Measurements from ENCODE around the gene LINC00237.

Gene LINC00237

DNA sequence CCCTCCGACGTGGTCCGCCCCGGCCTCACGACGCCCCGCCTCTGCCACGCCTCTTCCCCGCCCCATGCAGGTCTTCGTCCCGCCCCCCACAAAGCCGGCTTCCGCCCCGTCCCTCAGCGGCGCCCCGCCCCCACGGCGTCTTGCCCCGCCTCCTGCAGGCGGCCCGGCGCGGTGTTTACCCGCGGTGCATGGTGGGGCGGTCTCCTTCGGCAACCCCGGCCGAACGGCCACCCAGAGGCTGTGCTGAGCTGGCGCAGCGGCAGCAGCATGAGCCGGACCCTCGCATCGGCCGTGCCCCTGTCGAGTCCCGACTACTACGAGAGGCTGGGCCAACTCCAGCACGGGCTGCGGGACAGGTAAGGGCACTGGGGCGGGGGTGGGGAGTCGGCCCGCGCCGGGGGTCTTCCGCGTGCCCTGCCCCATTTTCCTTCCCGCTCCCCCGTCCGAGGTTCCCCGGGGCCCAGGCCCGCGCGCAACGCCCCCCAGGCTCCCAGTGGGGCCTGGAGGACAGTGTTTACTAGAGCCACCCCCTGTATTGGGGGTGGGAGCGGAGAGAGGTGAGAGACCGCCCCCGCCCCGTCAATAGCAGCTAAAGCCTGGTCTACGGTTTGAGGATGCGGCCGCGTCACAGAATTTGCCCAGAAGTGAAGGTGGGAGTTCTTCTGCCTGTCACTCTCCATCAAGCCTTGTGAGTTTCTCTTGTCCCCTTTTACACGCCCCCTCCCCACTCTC lies 19.9 kb upstream of the LINC00237 start, which contains the start of gene KIZ:
TSS of gene KIZ (plus strand) at position 234 of the 732 bp plus-strand sequence. CDS start at position 268, 34 bp downstream.
- Histone ChIP-seq H3K27ac (ENCODE audit: low read length) (peak within 1 kb of the TSS; percentile 58), H3K27me3 (ENCODE audit: control insufficient read depth in 1 of 2, insufficient read depth in 2 of 2, low read length in 2 of 2) (no peaks in the 10 kb centered on the region), H3K9me3 (ENCODE audit: control insufficient read depth in 2 of 2, low read length in 2 of 2) (no peaks in the 10 kb centered on the region), H3K4me1 (ENCODE audit: control insufficient read depth, insufficient read depth, low read length) (peaks cover 4% of the 10 kb centered on the region), H3K36me3 (ENCODE audit: control insufficient read depth in 2 of 2, insufficient read depth in 2 of 2, low read length in 2 of 2) (peaks cover 0 to 4% of the 10 kb centered on the region in 2 donors), H3K4me3 (ENCODE audit: low read length in 2 of 2) (peak within 1 kb of the TSS; percentile 83 to 98), H3K9ac (ENCODE audit: low read length in 2 of 2) (peak within 1 kb of the TSS; percentile 76 to 90)

DNA sequence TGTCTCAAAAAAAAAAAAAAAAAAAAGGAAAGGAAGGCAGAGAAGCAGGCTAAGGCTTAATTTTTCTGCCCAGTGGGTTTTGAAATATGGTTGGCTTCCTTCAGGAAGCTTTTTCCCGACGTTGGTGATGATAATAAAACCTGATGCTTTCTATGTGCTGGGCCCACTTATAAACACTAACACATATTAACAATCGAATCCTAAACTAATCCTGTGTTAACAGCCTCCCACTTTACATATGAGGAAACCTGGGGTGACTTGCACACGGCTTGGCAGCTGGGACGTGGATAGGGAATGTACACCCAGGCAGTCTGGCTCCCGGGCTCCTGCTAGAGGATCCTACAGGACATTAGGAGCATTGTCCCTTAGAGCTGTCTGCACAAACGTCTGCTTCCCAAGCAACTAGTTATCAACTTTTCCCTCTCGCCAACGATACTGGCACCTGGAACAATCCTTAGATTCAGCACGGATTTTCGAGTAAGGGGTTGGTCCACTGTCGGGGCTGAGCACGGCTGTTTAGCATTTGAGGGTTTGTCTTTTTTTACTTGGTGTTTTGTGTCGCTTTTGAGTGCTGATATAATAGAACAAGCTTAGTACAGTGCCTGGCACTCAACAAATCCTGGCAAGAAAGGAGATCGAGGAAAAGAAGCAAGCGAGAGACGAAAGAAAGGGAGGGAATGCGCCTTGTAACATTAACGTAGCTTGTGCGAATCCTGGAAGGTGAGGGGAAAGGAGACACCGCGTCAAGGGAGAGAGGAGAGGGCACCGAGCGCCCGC lies 19.1 kb upstream of the LINC00237 start:
- Histone ChIP-seq H3K9me3 (ENCODE audit: control insufficient read depth in 2 of 2, low read length in 2 of 2) (no peaks in the 10 kb centered on the region), H3K4me1 (ENCODE audit: control insufficient read depth, insufficient read depth, low read length) (peaks cover 4% of the 10 kb centered on the region), H3K27me3 (ENCODE audit: control insufficient read depth in 1 of 2, insufficient read depth in 2 of 2, low read length in 2 of 2) (no peaks in the 10 kb centered on the region), H3K36me3 (ENCODE audit: control insufficient read depth in 2 of 2, insufficient read depth in 2 of 2, low read length in 2 of 2) (peaks cover 0 to 4% of the 10 kb centered on the region in 2 donors), H3K4me3 (ENCODE audit: low read length in 2 of 2) (peak overlapping the region; percentile 83 to 98), H3K27ac (ENCODE audit: low read length) (peak overlapping the region; percentile 46), H3K9ac (ENCODE audit: low read length in 2 of 2) (peak overlapping the region; percentile 69 to 76)

DNA sequence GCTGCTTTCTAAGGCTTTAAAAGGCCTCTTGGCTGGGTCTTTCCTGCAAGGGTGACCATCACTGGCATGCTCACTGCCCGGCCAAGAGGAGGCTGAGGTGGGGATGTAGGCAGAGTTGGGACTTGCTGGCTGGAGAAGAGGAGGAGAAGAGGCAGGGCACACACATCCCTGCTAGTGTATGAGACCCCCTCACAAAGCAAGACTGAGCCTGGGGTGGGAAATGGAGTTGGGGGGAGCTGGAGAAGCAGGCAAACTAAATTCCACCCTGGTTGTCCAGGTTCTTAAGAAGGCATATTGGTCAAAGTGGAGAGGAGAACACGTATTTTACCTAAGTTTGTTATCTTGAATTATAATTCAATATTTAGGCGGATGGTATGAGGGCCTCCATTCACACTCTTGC lies 18.0 kb upstream of the LINC00237 start:
- Histone ChIP-seq H3K4me1 (ENCODE audit: control insufficient read depth, insufficient read depth, low read length) (peaks cover 4% of the 10 kb centered on the region), H3K4me3 (ENCODE audit: low read length in 2 of 2) (no peak overlapping the region), H3K9ac (ENCODE audit: low read length in 2 of 2) (no peak overlapping the region), H3K27me3 (ENCODE audit: control insufficient read depth in 1 of 2, insufficient read depth in 2 of 2, low read length in 2 of 2) (no peaks in the 10 kb centered on the region), H3K27ac (ENCODE audit: low read length) (no peak overlapping the region), H3K36me3 (ENCODE audit: control insufficient read depth in 2 of 2, insufficient read depth in 2 of 2, low read length in 2 of 2) (no peaks in the 10 kb centered on the region), H3K9me3 (ENCODE audit: control insufficient read depth in 2 of 2, low read length in 2 of 2) (no peaks in the 10 kb centered on the region)

DNA sequence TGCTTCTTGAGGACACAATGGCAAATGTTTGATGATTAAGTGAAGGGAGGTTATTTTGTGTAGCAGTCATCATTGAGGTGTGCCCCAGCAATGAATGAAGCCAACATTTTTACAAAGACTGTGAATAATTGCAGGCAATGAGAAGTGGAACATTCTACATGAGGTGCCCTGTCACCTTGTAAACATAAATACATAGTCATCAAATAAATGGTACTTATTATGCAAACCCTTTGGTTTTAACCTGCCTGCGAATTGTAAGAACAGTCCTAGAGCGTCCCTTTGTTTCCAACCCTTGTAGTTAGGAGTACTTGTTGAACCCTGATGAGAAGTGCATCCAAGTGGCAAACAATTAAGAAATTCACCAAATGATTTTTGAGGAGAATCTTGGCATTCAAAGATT lies 12.6 kb upstream of the LINC00237 start:
- Histone ChIP-seq H3K27me3 (ENCODE audit: control insufficient read depth in 1 of 2, insufficient read depth in 2 of 2, low read length in 2 of 2) (peaks cover 0 to 6% of the 10 kb centered on the region in 2 donors), H3K36me3 (ENCODE audit: control insufficient read depth in 2 of 2, insufficient read depth in 2 of 2, low read length in 2 of 2) (no peaks in the 10 kb centered on the region), H3K4me3 (ENCODE audit: low read length in 2 of 2) (no peak overlapping the region), H3K9me3 (ENCODE audit: control insufficient read depth in 2 of 2, low read length in 2 of 2) (no peaks in the 10 kb centered on the region), H3K9ac (ENCODE audit: low read length in 2 of 2) (no peak overlapping the region), H3K4me1 (ENCODE audit: control insufficient read depth, insufficient read depth, low read length) (no peaks in the 10 kb centered on the region), H3K27ac (ENCODE audit: low read length) (no peak overlapping the region)

DNA sequence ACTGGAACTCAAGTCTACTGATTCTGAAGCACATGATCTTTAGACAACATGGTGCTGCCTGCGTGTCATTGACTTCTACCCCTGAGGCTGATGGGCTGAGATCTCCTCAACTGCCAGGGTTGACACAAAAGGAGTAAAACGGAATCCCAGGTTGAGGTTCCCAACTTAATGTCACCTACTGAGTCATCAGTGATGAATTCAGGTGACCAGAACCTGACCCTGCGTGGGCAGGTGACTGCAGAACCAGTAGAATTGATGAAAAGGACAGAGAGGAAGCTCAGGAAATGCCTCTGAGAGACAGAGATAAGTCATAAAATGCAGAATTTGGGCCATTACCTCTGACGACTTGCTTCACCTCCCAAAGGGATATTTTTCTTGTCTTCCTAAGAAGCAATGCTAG lies 12.0 kb upstream of the LINC00237 start:
- H3K27me3 ChIP-seq (ENCODE audit: control insufficient read depth in 1 of 2, insufficient read depth in 2 of 2, low read length in 2 of 2) = peaks cover 0 to 6% of the 10 kb centered on the region in 2 donors
- H3K4me3 ChIP-seq (ENCODE audit: low read length in 2 of 2) = no peak overlapping the region
- H3K36me3 ChIP-seq (ENCODE audit: control insufficient read depth in 2 of 2, insufficient read depth in 2 of 2, low read length in 2 of 2) = no peaks in the 10 kb centered on the region
- H3K9ac ChIP-seq (ENCODE audit: low read length in 2 of 2) = no peak overlapping the region
- H3K4me1 ChIP-seq (ENCODE audit: control insufficient read depth, insufficient read depth, low read length) = no peaks in the 10 kb centered on the region
- no peak overlapping the region for H3K27ac ChIP-seq (ENCODE audit: low read length)
- H3K9me3 ChIP-seq (ENCODE audit: control insufficient read depth in 2 of 2, low read length in 2 of 2) = no peaks in the 10 kb centered on the region

DNA sequence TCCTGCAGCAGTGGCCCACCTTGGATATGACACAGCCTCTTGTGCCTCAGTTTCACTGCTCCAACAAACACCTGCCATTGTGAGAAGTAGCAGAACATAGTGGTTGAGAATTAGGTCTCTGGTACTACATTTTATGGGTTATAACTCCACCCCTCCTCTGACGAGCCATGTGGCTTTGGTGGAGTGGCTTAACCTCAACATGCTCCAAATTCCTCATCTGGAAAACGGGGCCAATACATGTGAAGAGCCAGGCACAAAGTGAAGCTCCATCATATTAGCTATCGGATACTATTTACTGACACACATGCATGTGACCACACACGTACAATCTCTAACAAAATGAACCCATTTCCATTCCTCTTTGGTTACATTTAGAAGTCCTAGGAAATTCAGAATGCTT lies 11.4 kb upstream of the LINC00237 start:
- Histone ChIP-seq H3K27ac (ENCODE audit: low read length) (no peak overlapping the region), H3K27me3 (ENCODE audit: control insufficient read depth in 1 of 2, insufficient read depth in 2 of 2, low read length in 2 of 2) (peaks cover 0 to 6% of the 10 kb centered on the region in 2 donors), H3K9ac (ENCODE audit: low read length in 2 of 2) (no peak overlapping the region), H3K4me3 (ENCODE audit: low read length in 2 of 2) (no peak overlapping the region), H3K36me3 (ENCODE audit: control insufficient read depth in 2 of 2, insufficient read depth in 2 of 2, low read length in 2 of 2) (no peaks in the 10 kb centered on the region), H3K4me1 (ENCODE audit: control insufficient read depth, insufficient read depth, low read length) (no peaks in the 10 kb centered on the region), H3K9me3 (ENCODE audit: control insufficient read depth in 2 of 2, low read length in 2 of 2) (no peaks in the 10 kb centered on the region)

DNA sequence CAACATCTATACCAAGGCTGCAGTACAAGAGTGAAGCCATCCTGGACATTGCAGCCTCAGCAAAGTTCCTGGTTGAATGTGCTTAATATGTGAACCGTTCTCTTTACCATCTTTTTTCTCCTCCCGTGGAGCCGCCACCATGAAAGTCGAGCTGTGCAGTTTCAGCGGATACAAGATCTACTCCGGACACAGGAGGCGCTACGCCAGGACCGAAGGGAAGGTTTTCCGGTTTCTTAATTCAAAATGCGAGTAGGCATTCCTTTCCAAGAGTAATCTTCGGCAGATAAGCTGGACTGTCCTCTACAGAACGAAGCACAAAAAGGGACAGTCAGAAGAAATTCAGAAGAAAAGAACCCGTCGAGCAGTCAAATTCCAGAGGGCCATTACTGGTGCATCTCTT lies 8.4 kb upstream of the LINC00237 start:
- H3K4me1 ChIP-seq (ENCODE audit: control insufficient read depth, insufficient read depth, low read length) = no peaks in the 10 kb centered on the region
- no peak overlapping the region for H3K27ac ChIP-seq (ENCODE audit: low read length)
- no peak overlapping the region for H3K4me3 ChIP-seq (ENCODE audit: low read length in 2 of 2)
- H3K9me3 ChIP-seq (ENCODE audit: control insufficient read depth in 2 of 2, low read length in 2 of 2) = no peaks in the 10 kb centered on the region
- no peaks in the 10 kb centered on the region for H3K36me3 ChIP-seq (ENCODE audit: control insufficient read depth in 2 of 2, insufficient read depth in 2 of 2, low read length in 2 of 2)
- H3K27me3 ChIP-seq (ENCODE audit: control insufficient read depth in 1 of 2, insufficient read depth in 2 of 2, low read length in 2 of 2) = peaks cover 0 to 6% of the 10 kb centered on the region in 2 donors
- H3K9ac ChIP-seq (ENCODE audit: low read length in 2 of 2) = no peak overlapping the region

DNA sequence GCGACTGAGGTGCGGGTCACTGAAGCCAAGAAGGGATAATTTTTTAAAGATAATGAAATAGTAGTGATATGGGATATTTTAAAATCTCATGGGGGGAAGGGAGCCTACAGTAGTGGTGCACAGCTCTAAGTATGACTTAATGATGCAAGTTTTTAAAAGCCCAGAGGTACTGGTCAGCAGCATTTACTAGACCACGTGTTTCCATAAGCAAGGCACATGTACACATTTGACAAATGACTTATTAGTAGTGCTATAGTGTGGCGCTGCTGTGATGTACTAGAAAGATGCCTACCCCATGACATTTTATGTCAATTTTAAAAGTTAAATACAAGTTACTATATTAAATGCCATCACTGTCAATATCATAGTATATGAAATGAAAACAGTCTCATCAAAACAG lies 7.5 kb upstream of the LINC00237 start:
- no peaks in the 10 kb centered on the region for H3K9me3 ChIP-seq (ENCODE audit: control insufficient read depth in 2 of 2, low read length in 2 of 2)
- H3K36me3 ChIP-seq (ENCODE audit: control insufficient read depth in 2 of 2, insufficient read depth in 2 of 2, low read length in 2 of 2) = no peaks in the 10 kb centered on the region
- no peak overlapping the region for H3K27ac ChIP-seq (ENCODE audit: low read length)
- H3K4me3 ChIP-seq (ENCODE audit: low read length in 2 of 2) = no peak overlapping the region
- H3K4me1 ChIP-seq (ENCODE audit: control insufficient read depth, insufficient read depth, low read length) = no peaks in the 10 kb centered on the region
- no peak overlapping the region for H3K9ac ChIP-seq (ENCODE audit: low read length in 2 of 2)
- peaks cover 4 to 12% of the 10 kb centered on the region in 2 donors for H3K27me3 ChIP-seq (ENCODE audit: control insufficient read depth in 1 of 2, insufficient read depth in 2 of 2, low read length in 2 of 2)

DNA sequence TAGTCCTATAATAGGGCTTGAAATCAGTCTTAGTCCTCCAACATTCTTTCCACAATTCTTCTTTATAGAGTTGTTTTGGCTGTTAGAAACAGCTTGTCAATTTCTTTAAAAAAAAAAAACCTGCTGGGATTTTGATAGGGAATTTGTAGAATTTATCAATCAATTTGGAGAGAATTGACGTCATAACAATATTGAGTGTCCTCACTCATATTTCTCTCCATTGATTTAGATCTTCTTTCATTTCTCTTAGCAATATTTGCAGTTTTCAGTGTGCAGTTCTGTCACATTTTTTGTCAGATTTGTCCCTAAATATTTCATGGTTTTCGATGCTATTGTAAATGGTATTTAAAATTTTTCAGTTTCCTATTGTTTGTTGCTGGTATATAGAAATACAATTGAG lies 5.3 kb upstream of the LINC00237 start:
- Histone ChIP-seq H3K27ac (ENCODE audit: low read length) (no peak overlapping the region), H3K9ac (ENCODE audit: low read length in 2 of 2) (no peak overlapping the region), H3K36me3 (ENCODE audit: control insufficient read depth in 2 of 2, insufficient read depth in 2 of 2, low read length in 2 of 2) (no peaks in the 10 kb centered on the region), H3K4me1 (ENCODE audit: control insufficient read depth, insufficient read depth, low read length) (no peaks in the 10 kb centered on the region), H3K27me3 (ENCODE audit: control insufficient read depth in 1 of 2, insufficient read depth in 2 of 2, low read length in 2 of 2) (peaks cover 20 to 25% of the 10 kb centered on the region in 2 donors), H3K9me3 (ENCODE audit: control insufficient read depth in 2 of 2, low read length in 2 of 2) (no peaks in the 10 kb centered on the region), H3K4me3 (ENCODE audit: low read length in 2 of 2) (no peak overlapping the region)

DNA sequence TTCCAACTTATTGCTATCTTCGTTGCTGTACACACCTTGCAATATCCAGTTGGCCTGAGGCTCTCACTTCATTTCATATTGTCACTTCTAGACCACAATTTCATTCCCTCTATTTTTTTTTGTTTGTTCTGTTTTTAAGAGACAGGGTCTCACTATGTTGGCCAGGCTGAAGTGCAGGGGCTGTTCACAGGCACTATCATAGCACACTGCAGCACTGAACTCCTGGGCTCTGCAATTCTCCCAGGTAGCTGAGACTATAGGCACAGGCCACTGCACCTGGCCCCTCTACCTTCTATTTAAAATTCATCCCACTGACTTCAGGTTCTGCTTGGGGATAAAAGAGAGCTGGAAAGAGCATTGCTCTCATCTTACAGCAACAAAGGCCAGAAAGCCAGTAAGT lies 4.7 kb upstream of the LINC00237 start:
- H3K27me3 ChIP-seq (ENCODE audit: control insufficient read depth in 1 of 2, insufficient read depth in 2 of 2, low read length in 2 of 2) = peaks cover 24 to 31% of the 10 kb centered on the region in 2 donors
- H3K27ac ChIP-seq (ENCODE audit: low read length) = no peak overlapping the region
- no peaks in the 10 kb centered on the region for H3K9me3 ChIP-seq (ENCODE audit: control insufficient read depth in 2 of 2, low read length in 2 of 2)
- H3K9ac ChIP-seq (ENCODE audit: low read length in 2 of 2) = no peak overlapping the region
- no peak overlapping the region for H3K4me3 ChIP-seq (ENCODE audit: low read length in 2 of 2)
- H3K36me3 ChIP-seq (ENCODE audit: control insufficient read depth in 2 of 2, insufficient read depth in 2 of 2, low read length in 2 of 2) = no peaks in the 10 kb centered on the region
- peaks cover 4% of the 10 kb centered on the region for H3K4me1 ChIP-seq (ENCODE audit: control insufficient read depth, insufficient read depth, low read length)

DNA sequence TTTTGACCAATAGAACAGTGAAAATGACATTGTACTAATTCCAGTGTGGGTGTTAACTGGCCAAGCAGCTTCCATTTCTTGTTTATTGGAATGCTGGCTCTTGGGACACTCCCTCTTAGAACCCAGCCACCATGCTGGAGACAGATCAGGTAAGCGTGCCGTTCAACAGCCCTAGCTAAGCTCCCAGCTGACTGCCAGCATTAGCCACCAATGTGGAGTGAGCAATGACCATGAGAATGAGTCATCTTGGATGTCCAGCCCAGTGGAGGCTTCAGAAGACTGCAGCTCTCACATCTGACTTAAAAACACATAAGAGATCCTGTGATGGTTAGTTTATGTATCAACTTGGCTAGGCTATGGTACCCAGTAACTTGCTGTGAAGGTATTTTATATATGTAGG lies 3.0 kb upstream of the LINC00237 start:
- H3K4me1 ChIP-seq (ENCODE audit: control insufficient read depth, insufficient read depth, low read length) = peaks cover 9% of the 10 kb centered on the region
- H3K9ac ChIP-seq (ENCODE audit: low read length in 2 of 2) = no peak overlapping the region
- H3K9me3 ChIP-seq (ENCODE audit: control insufficient read depth in 2 of 2, low read length in 2 of 2) = no peaks in the 10 kb centered on the region
- H3K27me3 ChIP-seq (ENCODE audit: control insufficient read depth in 1 of 2, insufficient read depth in 2 of 2, low read length in 2 of 2) = peaks cover 36 to 48% of the 10 kb centered on the region in 2 donors
- H3K4me3 ChIP-seq (ENCODE audit: low read length in 2 of 2) = no peak overlapping the region
- no peaks in the 10 kb centered on the region for H3K36me3 ChIP-seq (ENCODE audit: control insufficient read depth in 2 of 2, insufficient read depth in 2 of 2, low read length in 2 of 2)
- no peak overlapping the region for H3K27ac ChIP-seq (ENCODE audit: low read length)
